ENCODE results near the gene KATNB1.

DNA sequence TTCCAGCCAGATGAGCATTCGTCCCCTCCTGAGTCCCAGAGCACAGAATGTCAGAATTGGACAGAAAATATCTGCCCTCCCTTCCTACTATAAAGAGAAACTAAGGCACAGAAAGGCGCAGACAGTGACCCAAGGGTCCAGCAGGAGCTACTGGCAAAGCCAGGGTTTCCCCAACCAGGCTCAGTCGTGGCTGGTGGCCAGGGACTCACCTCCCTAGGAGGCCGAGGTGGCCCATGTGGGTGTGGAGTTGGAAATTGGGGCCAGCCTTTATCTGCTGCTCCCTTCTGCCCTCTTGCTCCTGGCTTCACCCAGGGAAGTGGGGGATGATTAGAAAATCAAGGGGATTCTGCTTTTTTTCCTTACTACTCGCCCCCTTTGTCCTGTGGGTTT, 39.9 kb upstream of the KATNB1 start:
- TF ChIP-seq, protein P1, sequence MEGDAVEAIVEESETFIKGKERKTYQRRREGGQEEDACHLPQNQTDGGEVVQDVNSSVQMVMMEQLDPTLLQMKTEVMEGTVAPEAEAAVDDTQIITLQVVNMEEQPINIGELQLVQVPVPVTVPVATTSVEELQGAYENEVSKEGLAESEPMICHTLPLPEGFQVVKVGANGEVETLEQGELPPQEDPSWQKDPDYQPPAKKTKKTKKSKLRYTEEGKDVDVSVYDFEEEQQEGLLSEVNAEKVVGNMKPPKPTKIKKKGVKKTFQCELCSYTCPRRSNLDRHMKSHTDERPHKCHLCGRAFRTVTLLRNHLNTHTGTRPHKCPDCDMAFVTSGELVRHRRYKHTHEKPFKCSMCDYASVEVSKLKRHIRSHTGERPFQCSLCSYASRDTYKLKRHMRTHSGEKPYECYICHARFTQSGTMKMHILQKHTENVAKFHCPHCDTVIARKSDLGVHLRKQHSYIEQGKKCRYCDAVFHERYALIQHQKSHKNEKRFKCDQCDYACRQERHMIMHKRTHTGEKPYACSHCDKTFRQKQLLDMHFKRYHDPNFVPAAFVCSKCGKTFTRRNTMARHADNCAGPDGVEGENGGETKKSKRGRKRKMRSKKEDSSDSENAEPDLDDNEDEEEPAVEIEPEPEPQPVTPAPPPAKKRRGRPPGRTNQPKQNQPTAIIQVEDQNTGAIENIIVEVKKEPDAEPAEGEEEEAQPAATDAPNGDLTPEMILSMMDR (conservative IDR thresholded peaks at IDR 0.05 in 1 of 2, IDR thresholded peaks at IDR 0.05 in 1 of 2; ENCODE audit: low read depth in 1 of 2, low read length in 2 of 2), result no peak
- no peak for TF ChIP-seq EZH2 (IDR thresholded peaks at IDR 0.05; ENCODE audit: low read length, missing control alignments)
